Stimulated activated CD4-positive, alpha-beta T cell treated with anti-CD3 and anti-CD28 coated beads, Interleukin-1b, Interleukin-23, amount 100 ng/mL, for 24 hours (primary cell): ENCODE results near the gene MAK.
"Not testable (repeated sequence)": the region's sequence is repeated elsewhere in the genome, so short reads cannot be mapped to it uniquely, and the experiment has no call there.

Experiments used
- DNase-seq, 4 experiments: peaks; one replicate each; pipeline ENCODE4 v3.0.0-alpha.2; 2020; ENCODE audit warnings: low read depth in 4 of 4, low spot score in 1 of 4

The MAK gene, protein sequence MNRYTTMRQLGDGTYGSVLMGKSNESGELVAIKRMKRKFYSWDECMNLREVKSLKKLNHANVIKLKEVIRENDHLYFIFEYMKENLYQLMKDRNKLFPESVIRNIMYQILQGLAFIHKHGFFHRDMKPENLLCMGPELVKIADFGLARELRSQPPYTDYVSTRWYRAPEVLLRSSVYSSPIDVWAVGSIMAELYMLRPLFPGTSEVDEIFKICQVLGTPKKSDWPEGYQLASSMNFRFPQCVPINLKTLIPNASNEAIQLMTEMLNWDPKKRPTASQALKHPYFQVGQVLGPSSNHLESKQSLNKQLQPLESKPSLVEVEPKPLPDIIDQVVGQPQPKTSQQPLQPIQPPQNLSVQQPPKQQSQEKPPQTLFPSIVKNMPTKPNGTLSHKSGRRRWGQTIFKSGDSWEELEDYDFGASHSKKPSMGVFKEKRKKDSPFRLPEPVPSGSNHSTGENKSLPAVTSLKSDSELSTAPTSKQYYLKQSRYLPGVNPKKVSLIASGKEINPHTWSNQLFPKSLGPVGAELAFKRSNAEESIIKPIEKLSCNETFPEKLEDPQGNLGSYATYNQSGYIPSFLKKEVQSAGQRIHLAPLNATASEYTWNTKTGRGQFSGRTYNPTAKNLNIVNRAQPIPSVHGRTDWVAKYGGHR

DNA sequence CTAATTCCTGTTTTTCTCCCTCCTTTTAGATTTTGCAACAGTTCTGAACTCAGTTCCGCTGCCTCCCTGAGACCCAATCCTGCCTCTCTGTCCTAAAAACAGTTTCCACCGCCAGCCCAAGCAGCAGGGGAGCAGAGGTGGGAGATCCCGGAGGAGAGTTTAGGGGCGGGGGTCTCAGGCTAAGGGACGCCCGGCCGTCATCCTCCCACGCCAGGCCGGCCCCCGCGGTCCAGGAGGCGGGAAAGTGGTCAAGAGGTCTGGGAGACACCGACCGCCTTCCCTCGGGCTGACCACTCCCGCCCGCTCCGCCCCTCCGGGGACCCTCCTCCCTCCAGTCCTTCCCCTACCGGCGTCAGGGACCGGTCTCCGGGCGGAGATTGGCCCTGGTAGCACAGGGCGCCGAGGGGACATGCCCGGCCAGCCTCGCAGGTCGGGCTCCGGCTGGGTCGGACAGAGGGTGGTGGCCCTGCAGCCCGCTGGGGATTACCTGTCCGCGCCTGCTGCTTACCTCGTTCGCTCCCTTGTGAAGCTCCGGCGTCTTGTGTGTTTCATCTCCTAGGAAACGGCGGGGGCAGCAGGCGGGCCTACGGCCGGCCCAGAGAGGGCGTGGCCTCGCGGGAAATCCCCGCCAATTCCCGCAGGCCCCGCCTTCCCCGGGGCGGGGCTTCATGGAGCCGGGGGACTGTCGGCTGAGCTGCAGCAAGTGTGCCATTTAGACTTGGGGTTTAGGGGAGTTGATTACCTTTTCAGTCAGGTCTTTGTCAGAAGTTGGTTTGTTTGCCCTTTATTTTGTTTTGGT, at the start of gene MAK:
MAK (minus strand) TSS at position 545 of the 799 bp plus-strand sequence. CDS start 7,891 bp downstream, outside the sequence.
- DNase-seq = peak; percentile 67 to 76 (median 69)

DNA sequence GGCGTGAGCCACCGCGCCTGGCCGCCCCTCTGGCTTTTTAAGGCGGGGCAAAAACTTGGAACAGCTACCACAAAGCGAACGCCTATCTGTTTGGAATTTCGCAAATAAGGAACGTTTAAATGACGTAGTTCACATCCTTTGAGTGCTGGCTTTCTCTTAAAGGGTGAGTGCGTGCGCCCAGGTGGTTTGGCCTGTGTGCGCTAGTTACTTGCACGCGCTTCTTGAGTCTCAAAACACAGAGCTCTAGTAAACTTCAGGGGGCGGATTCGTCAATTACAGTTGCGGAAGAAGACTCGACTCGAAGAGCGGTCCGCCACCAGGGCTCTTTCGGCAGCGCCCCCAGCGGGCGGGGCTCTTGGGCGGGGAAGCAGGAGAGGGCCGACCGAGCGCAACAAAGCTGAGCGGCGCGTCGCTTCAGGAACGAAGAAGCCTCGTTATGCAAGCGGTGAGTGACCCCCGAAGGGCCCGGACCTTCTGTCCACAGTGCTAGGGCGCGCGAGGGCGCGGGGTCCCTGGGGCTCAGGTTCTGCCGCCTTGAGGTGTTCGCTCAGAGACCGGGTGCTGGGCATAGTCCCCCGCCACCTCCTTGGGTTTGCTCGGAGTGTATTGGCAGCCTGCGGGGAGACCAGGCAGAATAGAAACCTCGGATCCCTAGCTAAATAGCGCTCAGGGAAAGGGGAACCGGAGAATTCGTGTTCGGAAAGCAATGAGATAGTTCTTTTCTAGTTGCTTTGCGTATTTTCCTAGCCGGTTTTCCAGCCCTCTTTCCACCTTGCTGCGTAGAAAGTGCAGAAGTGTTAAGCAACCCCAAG, 48.6 kb upstream of the MAK start, which contains the start of gene SYCP2L:
SYCP2L (plus strand) TSS at position 362 of the 812 bp plus-strand sequence; CDS start at position 437, 75 bp downstream.
- no peak for DNase-seq

DNA sequence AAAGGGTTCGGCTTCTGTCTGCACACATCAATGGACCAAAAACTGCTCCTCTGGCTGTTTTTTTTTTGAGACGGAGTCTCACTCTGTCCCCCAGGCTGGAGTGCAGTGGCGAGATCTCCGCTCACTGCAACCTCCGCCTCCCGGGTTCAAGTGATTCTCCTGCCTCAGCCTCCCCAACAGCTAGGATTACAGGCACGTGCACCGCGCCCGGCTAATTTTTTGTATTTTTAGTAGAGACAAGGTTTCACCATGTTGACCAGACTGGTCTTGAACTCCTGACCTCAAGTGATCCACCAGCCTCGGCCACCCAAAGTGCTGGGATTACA, 48.0 kb upstream of the MAK start:
- not testable (repeated sequence) for DNase-seq

DNA sequence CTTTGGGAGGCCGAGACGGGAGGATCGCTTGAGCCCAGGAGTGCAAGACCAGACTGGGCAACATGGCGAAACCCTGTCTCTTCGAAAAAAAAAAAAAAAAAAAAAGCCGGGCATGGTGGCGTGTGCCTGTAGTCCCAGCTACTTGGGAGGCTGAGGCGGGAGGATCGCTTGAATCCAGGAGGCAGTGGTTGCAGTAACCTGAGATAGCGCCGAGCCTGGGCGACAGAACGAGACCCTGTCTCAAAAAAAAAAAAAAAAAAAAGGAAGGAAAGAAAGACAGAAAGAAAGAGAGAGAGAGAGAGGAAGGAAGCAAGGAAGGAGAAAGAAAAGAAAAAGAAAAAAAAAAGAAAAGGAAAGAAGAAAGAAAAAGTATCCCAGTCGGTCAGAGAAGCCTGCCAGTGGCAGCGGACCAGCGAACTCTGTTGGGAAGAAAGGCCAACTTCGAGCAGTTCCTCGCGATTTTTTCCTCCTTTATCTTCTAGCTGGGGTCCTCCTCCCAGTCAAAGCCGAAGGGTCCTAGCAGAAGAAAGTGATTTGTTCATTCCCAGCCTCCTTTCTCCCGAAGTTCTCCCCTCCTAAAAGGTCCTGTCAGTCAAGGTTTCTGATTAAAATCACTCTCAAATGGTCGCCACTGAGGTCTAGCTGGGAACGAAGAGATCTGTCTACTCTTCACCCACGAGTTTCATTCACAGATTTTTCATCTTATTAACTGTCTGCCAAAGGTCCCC, 46.1 kb upstream of the MAK start:
- no peak for DNase-seq

DNA sequence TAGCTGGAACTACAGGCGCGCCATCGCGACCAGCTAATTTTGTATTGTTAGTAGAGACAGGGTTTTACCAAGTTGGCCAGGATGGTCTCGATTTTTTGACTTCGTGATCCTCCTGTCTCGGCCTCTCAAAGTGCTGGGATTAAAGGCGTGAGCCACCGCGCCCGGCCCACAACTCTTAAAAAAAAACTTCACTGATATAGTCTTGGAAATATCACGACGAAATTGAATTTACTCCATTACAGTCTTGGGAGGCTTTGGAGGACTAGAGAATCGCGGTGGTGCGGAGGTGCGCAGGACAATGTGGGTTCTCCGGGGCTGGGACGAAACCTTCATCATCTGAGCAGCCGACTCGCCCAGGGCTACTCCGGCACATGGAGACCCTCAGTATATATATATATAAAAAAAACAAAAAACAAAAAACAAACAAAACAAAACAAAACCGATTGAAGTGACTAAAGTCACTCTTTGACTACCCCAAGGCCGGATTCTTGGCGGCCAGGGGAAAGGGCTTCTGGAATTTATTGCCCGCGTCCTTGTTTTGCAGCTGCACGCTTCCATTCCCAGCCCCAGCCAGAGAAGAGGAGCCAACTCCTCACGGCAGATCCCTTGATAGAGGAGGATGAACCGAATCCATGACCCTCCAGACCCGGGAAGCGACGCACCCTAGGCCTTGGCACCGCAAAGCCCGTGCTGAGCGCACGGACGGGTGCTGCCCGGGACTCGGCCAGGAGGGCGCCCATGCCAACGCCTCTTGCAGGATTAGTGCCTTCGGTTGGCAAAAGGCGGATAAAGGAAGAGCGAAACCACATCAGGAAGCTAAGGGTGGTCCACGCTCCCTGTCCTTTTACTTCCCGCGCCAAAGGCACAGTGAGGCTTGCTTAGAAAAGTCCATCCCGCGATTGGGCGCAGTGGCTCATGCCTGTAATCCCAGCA, 45.2 kb upstream of the MAK start:
- DNase-seq = no peak

DNA sequence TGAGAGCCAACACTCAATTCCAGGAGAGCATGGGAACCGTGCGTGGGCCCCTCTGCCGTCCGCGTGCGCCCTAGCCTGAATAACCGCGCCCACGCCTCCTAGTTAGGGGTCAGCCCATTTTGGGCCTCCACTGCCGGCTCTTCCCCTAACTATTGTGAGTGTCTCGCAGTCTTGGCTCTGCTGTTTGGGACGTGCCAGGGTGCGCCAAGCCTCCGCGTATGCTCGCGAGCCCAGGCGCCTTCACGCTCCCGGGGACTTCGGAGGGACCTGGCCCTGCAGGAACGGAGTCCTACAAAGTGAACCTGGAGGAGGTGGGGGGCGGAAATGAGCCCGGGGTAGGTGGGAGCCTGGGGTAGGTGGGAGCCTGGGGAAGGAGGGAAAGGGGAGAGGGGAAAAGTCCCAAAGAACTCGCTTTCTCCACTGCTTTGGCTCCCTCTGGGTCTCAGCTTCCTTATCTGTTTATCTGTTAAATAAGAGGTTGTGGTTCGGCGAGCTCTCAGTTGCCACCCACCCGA, 44.4 kb upstream of the MAK start:
- DNase-seq = no peak

DNA sequence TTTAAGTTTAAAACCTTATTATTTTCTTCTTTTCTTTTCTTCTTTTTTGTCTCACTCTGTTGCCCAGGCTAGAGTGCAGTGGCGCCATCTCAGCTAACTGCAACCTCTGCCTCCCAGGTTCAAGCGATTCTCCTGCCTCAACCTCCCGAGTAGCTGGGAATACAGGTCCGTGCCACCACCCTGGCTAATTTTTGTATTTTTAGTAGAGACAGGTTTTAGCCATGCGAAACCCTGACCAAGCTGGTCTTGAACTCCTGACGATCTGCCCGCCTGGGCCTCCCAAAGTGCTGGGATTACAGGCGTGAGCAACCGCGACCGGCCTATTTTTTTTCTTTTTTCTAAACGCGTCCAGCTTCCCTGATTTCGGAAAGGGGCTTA, 43.9 kb upstream of the MAK start:
- DNase-seq = not testable (repeated sequence)

DNA sequence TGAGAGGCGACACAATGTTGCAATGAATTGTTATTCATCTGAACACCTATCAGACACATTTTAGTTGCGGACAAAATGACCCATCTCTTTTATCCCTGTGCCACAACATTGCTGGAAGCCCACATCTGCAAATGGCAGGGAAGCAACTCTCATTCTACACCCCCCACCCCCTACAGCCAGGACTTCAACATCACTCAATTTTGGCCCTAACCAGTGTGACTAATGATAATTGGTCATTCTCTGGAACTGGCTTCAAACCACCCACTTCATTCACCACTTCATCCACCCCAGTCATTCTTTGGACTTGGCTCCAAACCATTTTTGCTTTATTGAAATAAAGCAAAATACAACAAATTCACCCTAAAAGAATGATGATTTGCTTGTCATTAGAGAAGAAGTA, 42.0 kb upstream of the MAK start:
- no peak for DNase-seq

DNA sequence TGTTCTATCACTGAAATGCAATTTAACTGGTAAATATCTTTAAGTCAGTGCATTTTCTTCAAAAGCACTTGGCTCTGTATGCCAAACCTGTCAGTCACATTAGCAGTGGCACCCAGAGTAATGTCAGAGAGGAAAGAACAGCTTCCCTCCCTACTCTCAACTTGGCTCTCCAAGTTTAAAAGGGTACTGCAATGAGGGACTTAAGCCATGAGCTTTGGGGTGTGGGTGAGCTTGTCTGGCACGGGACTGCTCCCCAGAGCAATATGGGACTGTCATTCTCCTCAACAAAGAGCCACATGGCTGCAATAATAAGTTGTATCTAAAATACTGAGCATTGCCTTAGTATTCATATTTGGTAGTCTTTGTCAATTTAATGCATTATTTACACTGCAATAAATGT, 39.5 kb upstream of the MAK start:
- DNase-seq = no peak

DNA sequence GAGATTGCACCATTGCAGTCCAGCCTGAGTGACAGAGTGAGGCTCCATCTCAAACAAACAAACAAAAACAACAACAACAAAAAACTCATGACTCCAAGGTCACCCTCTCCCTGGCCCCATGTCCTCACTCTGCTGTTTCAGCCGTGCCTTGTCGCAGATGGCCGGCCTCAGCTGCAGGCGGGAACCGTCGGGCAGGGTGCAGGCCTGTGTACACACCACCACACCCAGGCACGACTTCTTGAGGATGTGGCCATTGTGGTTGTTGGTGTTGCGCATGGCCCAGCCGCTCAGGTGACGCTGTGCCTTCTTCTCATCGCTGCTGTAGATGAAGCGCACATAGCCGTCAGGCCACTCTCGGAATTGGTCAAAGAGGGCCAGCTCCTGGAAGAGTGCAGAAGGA, 38.7 kb upstream of the MAK start:
- DNase-seq = no peak

DNA sequence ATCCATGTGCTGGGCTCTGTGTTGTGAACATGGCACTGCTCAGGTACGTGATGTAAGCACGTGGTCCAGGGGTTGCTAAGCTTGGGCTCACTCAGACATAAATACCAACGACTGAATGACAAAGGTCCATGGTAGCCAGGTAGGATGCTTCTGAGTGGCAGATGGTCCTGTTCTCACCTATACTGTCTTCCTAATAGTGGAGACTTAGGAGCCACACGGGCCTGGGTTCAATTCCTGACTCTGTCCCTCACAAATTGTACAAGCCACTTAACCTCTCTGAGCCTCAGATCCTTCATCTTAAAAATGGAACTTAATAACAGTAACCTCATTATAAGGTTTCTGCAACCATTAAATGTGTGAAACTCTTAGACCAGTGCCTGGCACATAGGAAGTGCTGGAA, 36.7 kb upstream of the MAK start:
- no peak for DNase-seq

DNA sequence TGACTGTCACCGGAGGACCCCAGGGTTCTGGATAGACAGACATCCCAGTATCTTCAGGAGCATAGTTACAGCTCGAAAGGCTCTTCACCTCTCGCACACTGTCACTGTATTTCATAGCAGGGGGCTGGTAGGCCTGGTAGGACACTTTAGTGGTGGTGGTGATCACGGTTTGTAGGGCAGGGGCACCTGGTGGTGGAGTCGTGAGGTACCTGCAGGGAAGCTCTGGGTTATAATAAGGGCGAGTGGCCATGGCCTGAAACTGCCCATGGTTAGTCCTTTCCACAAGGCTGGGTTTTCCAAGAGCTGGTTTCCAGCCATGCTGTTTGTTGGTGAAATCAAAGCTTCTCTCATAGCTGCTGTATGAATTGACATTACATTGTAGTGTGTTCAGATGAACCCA, 35.9 kb upstream of the MAK start:
- DNase-seq = no peak

DNA sequence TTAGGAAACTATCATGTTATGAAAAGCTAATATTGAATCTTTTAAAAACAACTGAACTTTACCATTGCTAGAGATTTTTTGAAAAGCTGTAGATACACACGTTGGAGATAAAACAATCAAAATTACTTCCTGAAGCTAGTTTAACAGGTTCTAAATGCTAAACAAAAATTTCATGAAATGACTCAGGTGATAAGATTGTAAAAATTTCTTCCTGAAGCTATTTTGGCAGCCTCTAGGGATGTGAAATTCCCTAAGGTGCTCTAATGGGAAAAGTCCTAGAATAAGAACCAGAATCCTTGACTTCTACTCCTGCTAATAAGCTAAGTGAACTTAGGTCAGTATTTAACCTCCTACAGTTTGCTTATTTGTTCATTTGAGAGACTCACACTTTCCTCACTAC, 35.0 kb upstream of the MAK start:
- no peak for DNase-seq

DNA sequence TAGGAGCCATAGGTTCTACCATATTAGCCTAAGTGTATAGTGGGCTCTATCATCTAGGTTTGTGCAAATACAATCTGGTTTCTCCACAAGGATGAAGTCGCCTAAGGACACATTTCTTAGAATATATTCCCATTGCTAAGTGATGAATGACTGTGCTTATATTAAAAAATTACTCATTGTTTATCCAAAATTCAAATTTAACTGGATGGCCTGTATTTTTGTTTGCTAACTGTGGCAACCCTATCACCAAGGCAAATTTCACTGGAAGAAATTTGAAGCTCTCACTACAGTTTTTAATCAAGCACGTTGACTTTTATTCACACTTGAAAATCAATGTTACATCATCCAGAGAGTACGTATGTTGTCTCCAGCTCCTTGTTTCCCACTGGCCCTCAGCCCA, 29.6 kb upstream of the MAK start:
- DNase-seq = no peak

DNA sequence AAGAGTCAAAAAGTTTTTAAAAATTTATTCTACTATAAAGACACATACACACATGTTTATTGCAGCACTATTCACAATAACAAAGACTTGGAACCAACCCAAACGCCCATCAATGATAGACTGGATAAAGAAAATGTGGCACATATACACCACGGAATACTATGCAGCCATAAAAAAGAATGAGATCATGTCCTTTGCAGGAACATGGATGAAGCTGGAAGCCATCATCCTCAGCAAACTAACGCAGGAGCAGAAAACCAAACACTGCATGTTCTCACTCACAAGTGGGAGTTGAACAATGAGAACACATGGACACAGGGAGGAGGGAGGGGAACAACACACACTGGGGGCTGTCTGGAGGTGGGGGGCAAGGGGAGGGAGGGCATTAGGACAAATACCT, 28.4 kb upstream of the MAK start:
- DNase-seq = not testable (repeated sequence)

DNA sequence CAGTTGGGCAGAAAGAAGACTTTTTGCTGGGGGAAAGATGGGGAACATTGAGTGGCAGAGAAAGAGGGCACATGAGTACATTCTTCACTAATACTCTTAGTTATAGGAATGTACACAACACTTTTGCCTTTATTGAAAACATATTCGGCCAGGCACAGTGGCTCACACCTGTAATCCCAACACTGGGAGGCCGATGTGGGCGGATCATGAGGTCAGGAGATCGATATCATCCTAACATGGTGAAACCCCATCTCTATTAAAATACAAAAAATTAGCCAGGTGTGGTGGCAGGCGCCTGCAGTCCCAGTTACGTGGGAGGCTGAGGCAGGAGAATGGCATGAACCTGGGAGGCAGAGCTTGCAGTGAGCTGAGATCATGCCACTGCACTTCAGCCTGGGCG, 24.7 kb upstream of the MAK start:
- not testable (repeated sequence) for DNase-seq

DNA sequence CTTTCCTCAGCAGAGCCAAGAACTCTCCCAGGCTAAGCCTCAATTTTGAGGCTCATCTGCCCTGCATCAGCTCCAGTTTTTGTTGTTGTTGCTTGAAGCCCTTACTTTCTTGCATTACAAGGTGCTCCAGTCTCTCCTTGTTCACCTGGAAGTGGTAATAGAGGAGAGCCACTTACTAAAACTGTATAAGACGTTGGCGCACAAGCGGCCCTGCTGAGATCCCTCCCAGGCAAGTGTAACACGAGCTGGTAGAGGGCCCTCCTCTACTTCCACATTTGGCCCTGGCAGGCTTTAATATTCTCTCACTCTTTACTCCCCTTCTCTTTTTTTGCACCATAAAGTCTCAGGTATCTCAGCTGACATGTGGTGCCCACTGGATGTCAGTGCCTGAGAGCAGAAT, 24.0 kb upstream of the MAK start:
- DNase-seq = no peak

DNA sequence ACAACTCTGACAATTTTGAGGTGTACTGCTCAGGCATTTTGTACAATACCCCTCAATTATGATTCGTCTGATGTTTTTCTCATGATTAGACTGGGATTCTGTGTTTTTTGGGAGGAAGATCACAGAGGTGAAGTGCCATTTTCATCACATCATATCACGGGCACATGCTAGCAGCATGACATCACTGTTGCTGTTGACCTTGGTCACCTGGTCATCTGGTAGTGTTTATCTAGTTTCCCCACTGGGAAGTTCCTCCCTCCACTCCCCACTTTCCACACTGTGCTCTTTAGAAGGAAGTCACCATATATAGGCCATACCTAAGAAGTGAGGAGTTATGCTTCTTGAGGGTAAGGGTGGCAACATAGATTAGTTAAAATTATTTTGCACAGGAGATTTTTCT, 22.7 kb upstream of the MAK start:
- no peak for DNase-seq

DNA sequence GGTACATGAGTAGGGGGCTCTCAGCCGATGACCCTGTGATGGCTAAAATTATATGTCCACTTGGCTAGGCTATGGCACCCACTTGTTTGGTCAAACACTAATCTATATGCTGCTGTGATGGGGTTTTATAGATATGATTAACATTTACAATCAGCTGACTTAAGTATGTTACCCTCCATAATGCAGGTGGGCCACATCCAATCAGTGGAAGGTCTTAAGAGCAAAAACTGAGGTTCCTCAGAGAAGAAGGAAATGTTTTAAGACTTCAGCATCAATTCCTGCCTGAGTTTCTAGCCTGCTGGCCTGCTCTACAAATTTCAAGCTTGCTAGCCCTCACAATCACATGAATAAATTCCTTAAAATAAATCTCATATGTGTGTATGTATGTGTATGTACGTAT, 18.9 kb upstream of the MAK start:
- no peak for DNase-seq
